Liver (tissue), 9 donors: ENCODE data around the gene TBC1D1. TPM values are rescaled to one million over a fixed set of nuclear protein-coding genes. Genes with fewer than 3 reads are reported as not detected.

Source experiments
- DNase-seq: peaks from one replicate; pipeline ENCODE4 v3.0.0-alpha.2; 2017; ENCODE audit warnings: low spot score
- H3K27ac ChIP-seq, 2 donors: one replicate each; pipeline ENCODE4 v1.7.0; 2013; ENCODE audit warnings: inconsistent platforms in 2 of 2, low read length in 2 of 2, control low read depth in 1 of 2, low read depth in 1 of 2, mild to moderate bottlenecking in 1 of 2
- H3K27me3 ChIP-seq, 4 donors: one replicate each; pipeline versions ENCODE4 v1.6.1 to v1.7.0; 2013; ENCODE audit warnings: low read length in 3 of 4, inconsistent platforms in 1 of 4, mild to moderate bottlenecking in 1 of 4, moderate library complexity in 1 of 4; ENCODE audit not compliant: control insufficient read depth in 4 of 4, insufficient read depth in 4 of 4
- H3K36me3 ChIP-seq, 4 donors: one replicate each; pipeline versions ENCODE4 v1.6.1 to v1.7.0; 2013; ENCODE audit warnings: low read length in 3 of 4, mild to moderate bottlenecking in 3 of 4, low read depth in 1 of 4, moderate library complexity in 1 of 4; ENCODE audit not compliant: control insufficient read depth in 4 of 4, insufficient read depth in 3 of 4
- H3K4me1 ChIP-seq, 4 donors: one replicate each; pipeline versions ENCODE4 v1.6.1 to v1.7.0; 2013; ENCODE audit warnings: low read length in 3 of 4, mild to moderate bottlenecking in 3 of 4, moderate library complexity in 1 of 4; ENCODE audit not compliant: control insufficient read depth in 4 of 4, insufficient read depth in 4 of 4
- H3K4me3 ChIP-seq, 3 donors: one replicate each; pipeline versions ENCODE4 v1.6.1 to v1.7.0; 2013; ENCODE audit warnings: low read length in 3 of 3, control low read depth in 1 of 3, low read depth in 1 of 3, mild to moderate bottlenecking in 1 of 3
- H3K9ac ChIP-seq, 2 donors: one replicate each; pipeline ENCODE4 v1.7.0; 2013; ENCODE audit warnings: low read length in 2 of 2, mild to moderate bottlenecking in 2 of 2, moderate library complexity in 2 of 2, control low read depth in 1 of 2, low read depth in 1 of 2
- H3K9me3 ChIP-seq, 4 donors: one replicate each; pipeline versions ENCODE4 v1.6.1 to v1.7.0; 2013; ENCODE audit warnings: low read length in 3 of 4; ENCODE audit not compliant: control insufficient read depth in 4 of 4
- CTCF ChIP-seq: fragments of 150-350 bp; IDR thresholded peaks from 2 replicates; pipeline ENCODE4 v1.5.1; 2017; ENCODE audit warnings: improper control_type of control experiment, low read depth, low read length; ENCODE audit not compliant: missing input control
- EGR1 ChIP-seq, 2 donors: IDR thresholded peaks; 2 replicates each; pipeline ENCODE4 v1.6.1; 2016 to 2018; ENCODE audit warnings: antibody characterized with exemption in 2 of 2, low read depth in 2 of 2
- FOXA1 ChIP-seq: IDR thresholded peaks from 2 replicates; pipeline ENCODE4 v1.6.1; 2016; ENCODE audit warnings: antibody characterized with exemption
- FOXA2 ChIP-seq: IDR thresholded peaks from 2 replicates; pipeline ENCODE4 v1.6.1; 2016; ENCODE audit warnings: antibody characterized with exemption
- HNF4A ChIP-seq, 2 donors: conservative IDR thresholded peaks; 2 replicates each; pipeline ENCODE4 v1.6.1; 2016; ENCODE audit warnings: antibody characterized with exemption in 2 of 2, mild to moderate bottlenecking in 2 of 2
- HNF4G ChIP-seq: IDR thresholded peaks from 2 replicates; pipeline ENCODE4 v1.6.1; 2016; ENCODE audit warnings: antibody characterized with exemption
- JUND ChIP-seq, 2 donors: IDR thresholded peaks; 2 replicates each; pipeline ENCODE4 v1.6.1; 2016; ENCODE audit warnings: antibody characterized with exemption in 2 of 2
- NR2F2 ChIP-seq: IDR thresholded peaks from 2 replicates; pipeline ENCODE4 v1.6.1; 2016; ENCODE audit warnings: antibody characterized with exemption
- RAD21 ChIP-seq, 2 donors: IDR thresholded peaks; 2 replicates each; pipeline ENCODE4 v1.6.1; 2016; ENCODE audit warnings: antibody characterized with exemption in 2 of 2, mild to moderate bottlenecking in 2 of 2
- REST ChIP-seq: IDR thresholded peaks from 2 replicates; pipeline ENCODE4 v1.6.1; 2016; ENCODE audit warnings: antibody characterized with exemption, mild to moderate bottlenecking
- RXRA ChIP-seq, 2 donors: IDR thresholded peaks; 2 replicates each; pipeline ENCODE4 v1.6.1; 2017 to 2018; ENCODE audit warnings: antibody characterized with exemption in 2 of 2, mild to moderate bottlenecking in 1 of 2
- SP1 ChIP-seq: IDR thresholded peaks from 2 replicates; pipeline ENCODE4 v1.6.1; 2018; ENCODE audit warnings: antibody characterized with exemption, mild to moderate bottlenecking
- YY1 ChIP-seq: IDR thresholded peaks from 2 replicates; pipeline ENCODE4 v1.6.1; 2016; ENCODE audit warnings: antibody characterized with exemption, mild to moderate bottlenecking
- WGBS: extraction: QIAGEN DNeasy Blood & Tissue Kit; methylation state at CpG from one replicate; pipeline ENCODE4 v1.1.7; 2013; 5-methylcytosine and 5-hydroxymethylcytosine counted together
- polyA plus RNA-seq, 2 donors: library from polyadenylated mRNA; stranded (reverse) in 1 of 2; unstranded in 1 of 2; fragments of 200-250 nt in 1 of 2; fragments of >200 nt in 1 of 2; fragmentation: Nextera tagmentation in 1 of 2; extraction: Ambion mirVana in 1 of 2; gene quantifications; one replicate each; pipeline versions ENCODE4 v1.2.1 to v1.2.3, GENCODE V29; 2013 to 2015
- total RNA-seq, 2 donors: library from RNA; depleted of rRNA; stranded (reverse); fragments of >200 nt; gene quantifications; one replicate each; pipeline ENCODE4 v1.2.3, GENCODE V29; 2014
- donor health status: healthy.
- donor health status: healthy.
- donor health status: healthy.
- donor health status: healthy.
- donor health status: healthy.

The TBC1D1 gene
- total and polyA plus RNA-seq, 4 donors, result 15.6 to 41.4 (median 20.9) TPM

GRCh38 chr4:37981844-37982720, 91.2 kb downstream of the TBC1D1 start:
- Histone ChIP-seq H3K36me3 (peaks cover 0 to 2% (median 0%) of the 10 kb centered on the region in 4 donors), H3K27me3 (no peaks in the 10 kb centered on the region), H3K9me3 (no peaks in the 10 kb centered on the region), H3K27ac (no peak overlapping the region), H3K4me3 (no peak overlapping the region), H3K4me1 (peaks cover 0 to 11% (median 8%) of the 10 kb centered on the region in 4 donors), H3K9ac (no peak overlapping the region)
- DNase-seq, result no peak
- 68% methylated on average over 7 of the region's 7 CpGs for WGBS
- TF ChIP-seq SP1 (no peak), FOXA1 (no peak), REST (no peak)

GRCh38 chr4:37982736-37983135, 91.9 kb downstream of the TBC1D1 start:
- TF ChIP-seq JUND (IDR thresholded peaks at IDR 0.05), result no peak
- no peak for TF ChIP-seq REST
- no peak for TF ChIP-seq RAD21 (IDR thresholded peaks at IDR 0.05)
- no peak for TF ChIP-seq SP1
- no peak for TF ChIP-seq HNF4A (conservative IDR thresholded peaks at IDR 0.05)
- no peak for TF ChIP-seq CTCF
- no peak for TF ChIP-seq NR2F2
- TF ChIP-seq EGR1 (IDR thresholded peaks at IDR 0.05; ENCODE audit: low read depth in 2 of 2), result no peak
- no peak for TF ChIP-seq FOXA2
- TF ChIP-seq YY1, result no peak
- no peak for TF ChIP-seq HNF4G
- no peak for TF ChIP-seq RXRA (IDR thresholded peaks at IDR 0.05)
- Histone ChIP-seq H3K4me1 (peaks cover 0 to 11% (median 8%) of the 10 kb centered on the region in 4 donors), H3K9me3 (no peaks in the 10 kb centered on the region), H3K36me3 (peaks cover 0 to 2% (median 0%) of the 10 kb centered on the region in 4 donors), H3K9ac (no peak overlapping the region), H3K27ac (no peak overlapping the region), H3K4me3 (no peak overlapping the region), H3K27me3 (no peaks in the 10 kb centered on the region)
- no peak for DNase-seq
- 75% methylated on average over 5 of the region's 5 CpGs for WGBS
